ENCODE measurements around the gene CCNY. TPM values are rescaled to one million over a fixed set of nuclear protein-coding genes. Genes with fewer than 3 reads are reported as not detected.

CCNY gene
- total and polyA plus RNA-seq, 8 donors: 60.9 to 87.6 (median 81.7) TPM

DNA sequence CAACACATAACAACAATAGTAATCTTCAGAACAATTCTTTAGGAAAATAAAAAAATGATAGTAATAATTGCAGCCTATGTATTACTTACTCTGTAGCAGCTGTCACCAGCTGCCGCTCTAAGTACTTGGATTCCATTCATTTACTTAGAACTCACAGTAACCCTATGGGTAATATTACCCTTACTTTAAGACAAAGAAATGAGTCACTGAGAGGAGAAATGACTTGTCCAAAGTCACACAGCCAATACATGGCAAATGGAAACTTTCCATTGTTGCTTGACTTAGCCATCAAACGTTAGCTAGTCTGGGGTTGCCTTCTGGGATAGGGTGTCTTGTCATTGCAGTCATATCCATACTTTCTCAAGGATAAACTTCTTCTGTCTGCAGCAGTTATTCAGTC is 3.6 kb downstream of the CCNY start:
- H3K4me3 ChIP-seq: no peak overlapping the region
- intact Hi-C loops (cut with DNase I): no loop called here
- DNase-seq (peak in 2 of 4 donors; percentile 25 to 54), ATAC-seq (no peak)
- peaks cover 26 to 56% of the 10 kb centered on the region in 2 donors for H3K4me1 ChIP-seq
- TF ChIP-seq, protein P1, sequence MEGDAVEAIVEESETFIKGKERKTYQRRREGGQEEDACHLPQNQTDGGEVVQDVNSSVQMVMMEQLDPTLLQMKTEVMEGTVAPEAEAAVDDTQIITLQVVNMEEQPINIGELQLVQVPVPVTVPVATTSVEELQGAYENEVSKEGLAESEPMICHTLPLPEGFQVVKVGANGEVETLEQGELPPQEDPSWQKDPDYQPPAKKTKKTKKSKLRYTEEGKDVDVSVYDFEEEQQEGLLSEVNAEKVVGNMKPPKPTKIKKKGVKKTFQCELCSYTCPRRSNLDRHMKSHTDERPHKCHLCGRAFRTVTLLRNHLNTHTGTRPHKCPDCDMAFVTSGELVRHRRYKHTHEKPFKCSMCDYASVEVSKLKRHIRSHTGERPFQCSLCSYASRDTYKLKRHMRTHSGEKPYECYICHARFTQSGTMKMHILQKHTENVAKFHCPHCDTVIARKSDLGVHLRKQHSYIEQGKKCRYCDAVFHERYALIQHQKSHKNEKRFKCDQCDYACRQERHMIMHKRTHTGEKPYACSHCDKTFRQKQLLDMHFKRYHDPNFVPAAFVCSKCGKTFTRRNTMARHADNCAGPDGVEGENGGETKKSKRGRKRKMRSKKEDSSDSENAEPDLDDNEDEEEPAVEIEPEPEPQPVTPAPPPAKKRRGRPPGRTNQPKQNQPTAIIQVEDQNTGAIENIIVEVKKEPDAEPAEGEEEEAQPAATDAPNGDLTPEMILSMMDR (IDR thresholded peaks at IDR 0.05): no peak
- H3K9me3 ChIP-seq: no peaks in the 10 kb centered on the region
- H3K27ac ChIP-seq: no peak overlapping the region
- H3K27me3 ChIP-seq: no peaks in the 10 kb centered on the region
- no peaks in the 10 kb centered on the region for H3K36me3 ChIP-seq

DNA sequence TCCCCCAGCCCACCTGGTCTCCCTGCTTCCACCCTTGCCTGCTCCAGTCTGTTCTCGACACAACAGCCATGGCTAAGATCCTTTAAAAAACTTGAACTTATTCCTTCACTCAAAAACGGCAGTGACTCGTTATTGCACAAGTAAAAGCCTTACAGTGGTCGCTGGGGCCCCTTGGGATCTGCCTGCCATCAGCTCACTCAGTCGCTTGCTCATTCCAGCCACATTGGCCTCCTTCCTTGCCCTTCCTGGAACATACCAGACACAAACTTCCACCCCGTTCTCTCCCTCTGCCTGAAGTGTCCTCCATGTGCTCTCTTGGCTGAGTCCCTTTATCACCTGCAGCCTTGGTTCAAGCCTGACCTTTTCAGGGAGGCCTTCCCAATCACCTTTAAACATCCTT is 4.7 kb downstream of the CCNY start:
- intact Hi-C loops (cut with DNase I): no loop called here
- TF ChIP-seq, protein P1 (IDR thresholded peaks at IDR 0.05): no peak
- Histone ChIP-seq H3K27me3 (no peaks in the 10 kb centered on the region), H3K4me1 (peaks cover 23 to 55% of the 10 kb centered on the region in 2 donors), H3K9me3 (no peaks in the 10 kb centered on the region), H3K27ac (peak overlapping the region in 1 of 2 donors; percentile 33), H3K36me3 (no peaks in the 10 kb centered on the region), H3K4me3 (no peak overlapping the region)
- ATAC-seq (peak; percentile 16), DNase-seq (no peak)

DNA sequence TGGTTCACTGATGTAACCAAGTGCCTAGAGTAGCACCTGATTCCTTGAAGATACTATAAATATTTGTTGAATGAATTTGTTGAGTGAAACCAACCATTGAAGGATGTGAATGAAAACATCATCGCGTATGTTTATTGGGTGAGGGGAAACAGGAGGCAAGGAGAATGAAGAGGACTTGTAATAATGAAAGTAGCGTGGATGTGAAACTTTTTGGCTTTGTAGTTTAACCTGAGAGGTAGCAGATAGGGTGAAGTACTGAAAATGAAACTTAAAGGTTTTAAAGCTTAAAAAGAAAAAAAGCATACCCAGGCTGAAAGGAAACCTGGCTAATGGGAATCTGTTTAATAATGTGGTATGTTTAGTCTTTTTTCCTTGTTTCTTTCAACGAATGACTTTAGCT is 5.2 kb downstream of the CCNY start:
- H3K27me3 ChIP-seq: no peaks in the 10 kb centered on the region
- DNase-seq: no peak
- H3K27ac ChIP-seq: peak overlapping the region in 1 of 2 donors; percentile 33
- ATAC-seq: no peak
- H3K4me3 ChIP-seq: no peak overlapping the region
- TF ChIP-seq, protein P1 (IDR thresholded peaks at IDR 0.05): no peak
- no peaks in the 10 kb centered on the region for H3K36me3 ChIP-seq
- peaks cover 26 to 60% of the 10 kb centered on the region in 2 donors for H3K4me1 ChIP-seq
- H3K9me3 ChIP-seq: no peaks in the 10 kb centered on the region
- intact Hi-C loops (cut with DNase I): no loop called here

DNA sequence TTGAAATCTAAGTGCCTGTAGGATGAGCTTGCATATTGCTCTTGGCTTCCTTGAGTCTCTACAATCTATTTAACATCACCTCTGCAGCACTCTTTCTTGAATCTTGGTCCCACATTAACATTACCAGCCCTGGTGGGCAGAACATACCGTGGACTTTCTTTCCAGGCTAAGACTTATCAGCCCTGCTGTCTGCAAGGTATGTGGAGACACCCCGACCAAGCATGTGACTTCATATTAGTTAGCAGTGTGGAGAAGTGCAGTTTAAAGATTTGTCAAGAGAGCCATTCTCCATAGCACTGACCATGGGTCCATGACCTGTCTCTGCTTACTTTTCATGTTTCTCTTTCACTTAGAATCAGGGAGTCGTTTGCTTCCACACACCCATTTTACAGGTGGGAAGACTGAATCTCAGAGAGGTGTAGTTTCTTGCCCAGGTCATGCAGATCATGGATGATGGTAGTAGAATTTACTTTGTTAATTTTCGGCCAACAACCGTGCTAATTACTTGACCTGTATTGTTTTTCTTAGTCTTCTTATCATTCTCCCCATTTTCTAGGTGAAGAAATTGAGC is 6.0 kb downstream of the CCNY start:
- H3K36me3 ChIP-seq: no peaks in the 10 kb centered on the region
- H3K4me3 ChIP-seq: no peak overlapping the region
- H3K9me3 ChIP-seq: no peaks in the 10 kb centered on the region
- DNase-seq (no peak), ATAC-seq (no peak)
- peaks cover 29 to 68% of the 10 kb centered on the region in 2 donors for H3K4me1 ChIP-seq
- H3K27ac ChIP-seq: no peak overlapping the region
- TF ChIP-seq, protein P1 (IDR thresholded peaks at IDR 0.05): no peak
- H3K27me3 ChIP-seq: no peaks in the 10 kb centered on the region
- intact Hi-C loops (cut with DNase I): no loop called here

DNA sequence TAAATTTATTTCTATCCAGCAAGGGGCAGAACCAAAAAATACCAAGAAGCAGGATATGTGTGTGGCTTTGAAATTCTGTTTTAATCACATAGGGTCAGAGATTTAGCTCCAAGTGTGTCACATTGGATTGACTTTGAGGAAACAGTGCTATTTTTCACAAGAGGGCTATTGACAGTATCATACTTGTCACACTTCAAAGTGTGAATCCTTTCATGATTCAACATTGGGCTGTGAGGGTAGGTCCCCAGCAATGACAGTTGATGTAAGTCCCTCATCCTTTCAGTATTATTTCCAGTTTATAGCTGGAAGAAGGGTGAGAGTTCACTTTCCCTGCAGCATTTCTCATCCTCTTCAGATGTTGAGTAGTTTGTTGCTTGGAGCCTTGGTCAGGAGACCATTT is 7.4 kb downstream of the CCNY start:
- intact Hi-C loops (cut with DNase I): no loop called here
- Histone ChIP-seq H3K36me3 (no peaks in the 10 kb centered on the region), H3K9me3 (no peaks in the 10 kb centered on the region), H3K27me3 (no peaks in the 10 kb centered on the region), H3K4me3 (no peak overlapping the region), H3K27ac (no peak overlapping the region), H3K4me1 (peaks cover 20 to 70% of the 10 kb centered on the region in 2 donors)
- DNase-seq (no peak), ATAC-seq (no peak)
- TF ChIP-seq, protein P1 (IDR thresholded peaks at IDR 0.05): no peak
